PC-3 (cell line): ENCODE data around the gene SMG6.

Source experiments
- EZH2 ChIP-seq: fragments of 300-600 bp; sonication (generic); IDR thresholded peaks from one replicate; pipeline ENCODE4 v1.6.1; 2017; ENCODE audit warnings: antibody characterized with exemption, mild to moderate bottlenecking, low read length; ENCODE audit not compliant: unreplicated experiment
- EZH2phosphoT487 ChIP-seq: fragments of 300-600 bp; sonication (generic); IDR thresholded peaks from 2 replicates; pipeline ENCODE4 v1.6.1; 2018; ENCODE audit warnings: mild to moderate bottlenecking, antibody characterized with exemption, low read length, borderline replicate concordance
- TF ChIP-seq, protein P1 (sequence below): fragments of 300-600 bp; sonication (generic); conservative IDR thresholded peaks from 2 replicates; pipeline ENCODE4 v1.5.1; 2017; ENCODE audit warnings: antibody characterized with exemption, low read depth, mild to moderate bottlenecking, low read length

GRCh38 chr17:2157675-2158395 is 145.8 kb downstream of the SMG6 start:
- TF ChIP-seq, protein P1, sequence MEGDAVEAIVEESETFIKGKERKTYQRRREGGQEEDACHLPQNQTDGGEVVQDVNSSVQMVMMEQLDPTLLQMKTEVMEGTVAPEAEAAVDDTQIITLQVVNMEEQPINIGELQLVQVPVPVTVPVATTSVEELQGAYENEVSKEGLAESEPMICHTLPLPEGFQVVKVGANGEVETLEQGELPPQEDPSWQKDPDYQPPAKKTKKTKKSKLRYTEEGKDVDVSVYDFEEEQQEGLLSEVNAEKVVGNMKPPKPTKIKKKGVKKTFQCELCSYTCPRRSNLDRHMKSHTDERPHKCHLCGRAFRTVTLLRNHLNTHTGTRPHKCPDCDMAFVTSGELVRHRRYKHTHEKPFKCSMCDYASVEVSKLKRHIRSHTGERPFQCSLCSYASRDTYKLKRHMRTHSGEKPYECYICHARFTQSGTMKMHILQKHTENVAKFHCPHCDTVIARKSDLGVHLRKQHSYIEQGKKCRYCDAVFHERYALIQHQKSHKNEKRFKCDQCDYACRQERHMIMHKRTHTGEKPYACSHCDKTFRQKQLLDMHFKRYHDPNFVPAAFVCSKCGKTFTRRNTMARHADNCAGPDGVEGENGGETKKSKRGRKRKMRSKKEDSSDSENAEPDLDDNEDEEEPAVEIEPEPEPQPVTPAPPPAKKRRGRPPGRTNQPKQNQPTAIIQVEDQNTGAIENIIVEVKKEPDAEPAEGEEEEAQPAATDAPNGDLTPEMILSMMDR = no peak
- TF ChIP-seq EZH2phosphoT487 = no peak
- TF ChIP-seq EZH2 = no peak
